OCI-LY1 (cell line): ENCODE data around the gene R3HCC1L.

Source experiments
- H2AFZ ChIP-seq: fragments of 200-600 bp; sonication (generic), shearing (Covaris generic); 2 replicates; pipeline ENCODE4 v1.6.0; 2014; ENCODE audit warnings: antibody characterized with exemption, mild to moderate bottlenecking, low read length
- H3F3A ChIP-seq: fragments of 200-600 bp; sonication (generic), shearing (Covaris generic); 2 replicates; pipeline ENCODE4 v1.6.0; 2014; ENCODE audit warnings: mild to moderate bottlenecking, antibody characterized with exemption, low read length, moderate library complexity; ENCODE audit not compliant: insufficient read depth
- H3K27ac ChIP-seq: fragments of 200-600 bp; sonication (generic); 2 replicates; pipeline ENCODE4 v1.5.1; 2014; ENCODE audit warnings: low read length, mixed run types, mild to moderate bottlenecking, low read depth; ENCODE audit not compliant: poor library complexity, severe bottlenecking
- H3K27me3 ChIP-seq: fragments of 200-600 bp; sonication (generic); 2 replicates; pipeline ENCODE4 v1.6.0; 2014; ENCODE audit warnings: antibody characterized with exemption, mild to moderate bottlenecking, low read length, moderate library complexity; ENCODE audit not compliant: insufficient read depth
- H3K36me3 ChIP-seq: fragments of 200-600 bp; sonication (generic); 2 replicates; pipeline ENCODE4 v1.6.1; 2014; ENCODE audit warnings: mild to moderate bottlenecking, antibody characterized with exemption, low read length, moderate library complexity, mixed read lengths; ENCODE audit not compliant: insufficient read depth
- H3K4me1 ChIP-seq: fragments of 200-600 bp; sonication (generic); 2 replicates; pipeline ENCODE4 v1.5.1; 2014; ENCODE audit warnings: mild to moderate bottlenecking, low read length, moderate library complexity; ENCODE audit not compliant: insufficient read depth, severe bottlenecking
- H3K4me2 ChIP-seq: fragments of 200-600 bp; sonication (generic), shearing (Covaris generic); 2 replicates; pipeline ENCODE4 v1.6.1; 2014; ENCODE audit warnings: low read length
- H3K4me3 ChIP-seq: fragments of 200-600 bp; sonication (generic); 2 replicates; pipeline ENCODE4 v1.5.1; 2014; ENCODE audit warnings: low read length, low read depth, mild to moderate bottlenecking, mixed read lengths; ENCODE audit not compliant: poor library complexity, severe bottlenecking
- H3K79me2 ChIP-seq: fragments of 200-600 bp; shearing (Covaris generic); 2 replicates; pipeline ENCODE4 v1.6.1; 2016; ENCODE audit warnings: mixed run types, low read length, mixed read lengths; ENCODE audit not compliant: insufficient read depth
- H3K9ac ChIP-seq: fragments of 200-600 bp; sonication (generic), shearing (Covaris generic); 2 replicates; pipeline ENCODE4 v1.6.1; 2014; ENCODE audit warnings: mild to moderate bottlenecking, low read length, mixed read lengths
- H3K9me2 ChIP-seq: fragments of 200-600 bp; sonication (generic), shearing (Covaris generic); 2 replicates; pipeline ENCODE4 v1.6.1; 2014; ENCODE audit warnings: low read depth, mild to moderate bottlenecking, low read length, mixed read lengths
- H3K9me3 ChIP-seq: fragments of 200-600 bp; shearing (Covaris generic); 2 replicates; pipeline ENCODE4 v1.6.1; 2014; ENCODE audit warnings: low read length, mixed read lengths
- H4K20me1 ChIP-seq: fragments of 200-600 bp; sonication (generic), shearing (Covaris generic); 2 replicates; pipeline ENCODE4 v1.6.0; 2016; ENCODE audit warnings: mild to moderate bottlenecking, low read length; ENCODE audit not compliant: insufficient read depth
- EZH2 ChIP-seq: fragments of 200-600 bp; sonication (generic), shearing (Covaris generic); IDR thresholded peaks from 2 replicates; pipeline ENCODE4 v1.8.0; 2017; ENCODE audit warnings: borderline replicate concordance, mixed run types, mild to moderate bottlenecking, antibody characterized with exemption, low read length, moderate library complexity, mixed read lengths
- TF ChIP-seq, protein P1 (sequence below): fragments of 200-600 bp; sonication (generic), shearing (Covaris generic); IDR thresholded peaks from 2 replicates; pipeline ENCODE4 v1.5.1; 2017; ENCODE audit warnings: mild to moderate bottlenecking, antibody characterized with exemption, low read length, moderate library complexity, mixed read lengths

R3HCC1L gene

DNA sequence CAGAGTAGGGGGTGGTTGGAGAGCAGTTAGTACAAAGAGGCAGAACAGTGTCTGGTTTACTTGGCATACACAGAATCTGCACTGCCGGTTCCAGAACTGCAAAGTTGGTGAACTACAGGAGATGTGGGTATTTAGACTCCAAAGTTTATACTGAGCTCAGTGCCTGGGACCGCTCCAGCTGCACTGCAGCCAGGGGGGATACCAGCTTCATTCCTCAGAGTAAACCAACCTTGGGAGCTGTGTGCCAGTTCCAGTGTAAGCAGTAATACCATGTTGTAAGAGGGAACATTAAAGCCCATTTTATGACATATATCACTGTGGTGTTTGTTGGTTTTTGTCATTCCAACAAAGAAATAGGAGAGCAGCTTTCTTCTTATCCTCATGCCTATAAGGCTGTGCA, 110.1 kb downstream of the R3HCC1L start:
- no peak for TF ChIP-seq EZH2
- TF ChIP-seq, protein P1, sequence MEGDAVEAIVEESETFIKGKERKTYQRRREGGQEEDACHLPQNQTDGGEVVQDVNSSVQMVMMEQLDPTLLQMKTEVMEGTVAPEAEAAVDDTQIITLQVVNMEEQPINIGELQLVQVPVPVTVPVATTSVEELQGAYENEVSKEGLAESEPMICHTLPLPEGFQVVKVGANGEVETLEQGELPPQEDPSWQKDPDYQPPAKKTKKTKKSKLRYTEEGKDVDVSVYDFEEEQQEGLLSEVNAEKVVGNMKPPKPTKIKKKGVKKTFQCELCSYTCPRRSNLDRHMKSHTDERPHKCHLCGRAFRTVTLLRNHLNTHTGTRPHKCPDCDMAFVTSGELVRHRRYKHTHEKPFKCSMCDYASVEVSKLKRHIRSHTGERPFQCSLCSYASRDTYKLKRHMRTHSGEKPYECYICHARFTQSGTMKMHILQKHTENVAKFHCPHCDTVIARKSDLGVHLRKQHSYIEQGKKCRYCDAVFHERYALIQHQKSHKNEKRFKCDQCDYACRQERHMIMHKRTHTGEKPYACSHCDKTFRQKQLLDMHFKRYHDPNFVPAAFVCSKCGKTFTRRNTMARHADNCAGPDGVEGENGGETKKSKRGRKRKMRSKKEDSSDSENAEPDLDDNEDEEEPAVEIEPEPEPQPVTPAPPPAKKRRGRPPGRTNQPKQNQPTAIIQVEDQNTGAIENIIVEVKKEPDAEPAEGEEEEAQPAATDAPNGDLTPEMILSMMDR = no peak
- H3K4me2 ChIP-seq = no peak overlapping the region
- no peak overlapping the region for H2AFZ ChIP-seq
- no peak overlapping the region for H3K4me3 ChIP-seq
- no peaks in the 10 kb centered on the region for H3K79me2 ChIP-seq
- no peaks in the 10 kb centered on the region for H4K20me1 ChIP-seq
- no peaks in the 10 kb centered on the region for H3K4me1 ChIP-seq
- H3K9me2 ChIP-seq = no peaks in the 10 kb centered on the region
- no peaks in the 10 kb centered on the region for H3K9me3 ChIP-seq
- no peak overlapping the region for H3K27ac ChIP-seq
- H3K27me3 ChIP-seq = no peaks in the 10 kb centered on the region
- peaks cover 32% of the 10 kb centered on the region for H3K36me3 ChIP-seq
- H3F3A ChIP-seq = no peaks in the 10 kb centered on the region
- H3K9ac ChIP-seq = no peak overlapping the region

DNA sequence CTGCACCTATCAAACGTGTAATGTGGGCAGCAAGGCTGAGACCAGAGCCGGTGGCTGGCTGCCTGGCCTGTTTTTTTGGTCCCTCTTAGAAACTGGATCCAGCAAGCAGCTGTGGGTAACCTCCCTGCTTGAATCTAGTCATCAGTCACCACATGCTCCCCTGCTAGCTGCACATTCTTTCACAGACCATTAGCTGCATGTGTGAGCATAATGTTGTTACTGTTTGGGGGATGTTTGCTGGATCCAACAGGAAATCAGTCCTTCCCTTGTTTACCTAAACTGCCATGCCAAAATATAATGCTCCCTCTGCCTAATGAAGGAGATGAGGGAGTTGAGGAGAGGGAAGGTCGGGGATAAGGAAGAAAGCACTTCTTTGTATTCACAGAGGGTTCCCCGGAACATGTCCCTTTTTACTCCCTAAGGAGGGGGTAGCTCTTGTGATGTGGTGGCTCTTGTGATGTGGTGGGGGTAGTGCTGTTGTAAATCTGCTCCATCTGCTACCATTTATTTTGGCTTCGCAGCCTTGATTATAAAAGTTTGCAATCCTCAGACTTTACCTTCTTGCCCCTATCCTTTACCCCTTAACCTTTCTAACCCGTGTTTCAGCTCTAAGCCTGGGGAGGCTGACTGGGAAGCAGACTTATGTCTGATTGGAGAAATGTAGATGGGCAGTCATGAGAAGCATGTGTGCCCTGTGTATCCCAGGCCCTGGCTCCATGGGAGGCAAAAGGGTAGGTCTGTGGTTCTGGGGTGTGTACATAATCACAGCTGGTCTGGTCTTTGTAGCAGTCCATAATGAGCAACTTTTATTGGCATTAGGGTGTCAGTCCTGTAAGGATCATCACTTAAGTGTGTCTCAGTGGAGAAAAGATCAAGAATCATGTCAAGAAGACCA, 112.7 kb downstream of the R3HCC1L start:
- Histone ChIP-seq H3K9me2 (no peaks in the 10 kb centered on the region), H3K4me1 (no peaks in the 10 kb centered on the region), H3F3A (no peaks in the 10 kb centered on the region), H2AFZ (no peak overlapping the region), H3K27ac (no peak overlapping the region), H3K9me3 (no peaks in the 10 kb centered on the region), H3K4me3 (no peak overlapping the region), H3K9ac (no peak overlapping the region), H3K4me2 (no peak overlapping the region), H3K79me2 (no peaks in the 10 kb centered on the region), H4K20me1 (no peaks in the 10 kb centered on the region), H3K36me3 (peaks cover 32% of the 10 kb centered on the region), H3K27me3 (no peaks in the 10 kb centered on the region)
- TF ChIP-seq, protein P1 = no peak
- TF ChIP-seq EZH2 = no peak

DNA sequence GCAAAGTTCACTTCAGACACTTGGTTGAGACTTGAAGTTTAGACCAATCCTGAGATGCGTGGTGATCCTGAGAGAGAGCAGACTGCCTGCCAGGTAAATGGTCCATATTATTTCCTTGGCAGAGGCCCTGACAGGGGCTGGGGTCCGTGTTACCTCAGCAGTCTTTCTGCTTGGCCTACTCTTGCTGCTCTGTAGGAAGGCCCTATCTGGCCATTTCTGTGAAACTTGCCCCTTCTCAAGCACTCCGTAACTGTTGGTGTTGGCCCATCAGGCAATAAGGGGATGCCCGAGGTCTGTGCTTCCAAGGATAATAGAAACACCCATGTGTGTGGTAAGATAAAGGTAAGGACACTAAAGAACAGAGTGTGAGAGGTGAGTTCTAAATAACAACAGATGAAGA, 113.6 kb downstream of the R3HCC1L start:
- H3K79me2 ChIP-seq = no peaks in the 10 kb centered on the region
- H3F3A ChIP-seq = no peaks in the 10 kb centered on the region
- no peaks in the 10 kb centered on the region for H3K27me3 ChIP-seq
- TF ChIP-seq, protein P1 = no peak
- TF ChIP-seq EZH2 = no peak
- no peaks in the 10 kb centered on the region for H3K4me1 ChIP-seq
- no peaks in the 10 kb centered on the region for H3K9me2 ChIP-seq
- peaks cover 32% of the 10 kb centered on the region for H3K36me3 ChIP-seq
- H3K27ac ChIP-seq = no peak overlapping the region
- H3K4me2 ChIP-seq = no peak overlapping the region
- no peaks in the 10 kb centered on the region for H3K9me3 ChIP-seq
- no peak overlapping the region for H3K9ac ChIP-seq
- no peak overlapping the region for H3K4me3 ChIP-seq
- no peak overlapping the region for H2AFZ ChIP-seq
- no peaks in the 10 kb centered on the region for H4K20me1 ChIP-seq
